ENCODE data around the gene PDE9A.

GRCh38 chr21:42809171-42809570, 155.8 kb downstream of the PDE9A start:
- TF ChIP-seq EZH2 (IDR thresholded peaks at IDR 0.05; ENCODE audit: insufficient read depth, poor library complexity, severe bottlenecking) (no peak), EZH2phosphoT487 (IDR thresholded peaks at IDR 0.05; ENCODE audit: insufficient read depth, low read depth) (no peak)
